Caki2 (cell line): Measurements from ENCODE around the gene WDTC1. TPM values are rescaled to one million over a fixed set of nuclear protein-coding genes. Genes with fewer than 3 reads are reported as not detected.

Source experiments
- DNase-seq: peaks from one replicate; pipeline ENCODE4 v3.0.0-alpha.2; 2015; ENCODE audit warnings: low read depth
- in situ Hi-C: cut with HindIII; loops from 2 replicates; pipeline ENCODE4 v1.10.0; 2016; ENCODE audit warnings: low sequenced_read_pairs, low pct_unique_long_range_greater_than_20kb, mixed read lengths
- total RNA-seq: library from RNA; depleted of rRNA; stranded (reverse); fragments of >200 nt; shearing (Covaris generic); gene quantifications from 2 replicates; pipeline ENCODE4 v1.2.3, GENCODE V29; 2014; ENCODE audit warnings: low replicate concordance

Gene WDTC1
- total RNA-seq, 1 experiment from 2014 or later = 11.6 TPM

DNA sequence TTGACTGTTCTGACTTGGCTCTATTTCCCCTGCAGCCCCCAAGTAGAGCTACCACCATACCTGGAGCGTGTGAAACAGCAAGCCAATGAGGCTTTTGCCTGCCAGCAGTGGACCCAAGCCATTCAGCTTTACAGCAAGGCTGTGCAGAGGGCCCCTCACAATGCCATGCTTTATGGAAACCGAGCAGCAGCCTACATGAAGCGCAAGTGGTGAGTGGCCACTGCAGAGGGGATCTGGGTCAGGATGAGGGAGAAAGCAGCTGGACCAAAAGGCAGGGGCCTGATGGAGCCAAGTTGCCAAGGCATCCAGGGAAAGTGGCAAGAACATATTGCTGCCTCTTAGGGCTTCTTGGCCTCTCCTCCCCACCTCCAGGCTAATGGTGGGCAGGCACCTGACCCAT is 63.5 kb downstream of the WDTC1 start:
- no peak for DNase-seq
- in situ Hi-C loops = no loop called here

DNA sequence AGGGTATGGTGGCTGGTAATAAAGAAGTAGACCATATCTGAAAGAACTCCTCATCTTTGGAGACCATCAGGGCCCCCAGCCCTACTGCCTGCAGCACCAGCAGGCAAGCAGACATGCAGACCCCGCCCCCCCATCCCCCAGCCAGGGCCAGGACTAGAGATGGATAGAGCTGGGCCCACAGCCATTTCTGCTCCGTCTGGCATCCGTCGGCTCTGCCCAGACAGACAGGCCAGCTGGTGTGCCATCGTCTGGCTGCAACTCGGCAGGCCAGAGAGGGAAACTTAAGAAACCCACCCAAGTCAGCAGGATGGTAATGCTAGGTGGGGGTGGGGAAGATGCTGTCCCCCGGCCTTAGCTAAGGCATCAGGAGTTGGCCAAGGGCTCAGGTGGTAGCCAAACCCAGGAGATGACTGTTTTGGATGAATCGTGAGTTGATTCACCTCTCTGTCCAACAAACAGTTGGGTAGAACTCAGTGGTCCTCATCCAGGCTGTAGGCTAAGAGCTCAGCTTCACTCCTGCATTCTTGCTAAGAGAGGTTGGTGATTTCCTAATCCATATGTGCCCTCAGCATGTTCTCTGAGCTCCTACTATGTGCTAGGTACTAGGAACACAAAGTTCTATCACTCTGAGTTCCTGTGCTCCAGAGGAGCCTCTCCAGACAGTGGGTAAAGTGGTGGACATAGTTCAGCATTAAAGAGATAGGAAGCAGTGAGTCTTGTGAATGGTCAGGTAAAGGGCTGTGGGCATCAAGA is 64.4 kb downstream of the WDTC1 start:
- no peak for DNase-seq
- in situ Hi-C loops = no loop called here

DNA sequence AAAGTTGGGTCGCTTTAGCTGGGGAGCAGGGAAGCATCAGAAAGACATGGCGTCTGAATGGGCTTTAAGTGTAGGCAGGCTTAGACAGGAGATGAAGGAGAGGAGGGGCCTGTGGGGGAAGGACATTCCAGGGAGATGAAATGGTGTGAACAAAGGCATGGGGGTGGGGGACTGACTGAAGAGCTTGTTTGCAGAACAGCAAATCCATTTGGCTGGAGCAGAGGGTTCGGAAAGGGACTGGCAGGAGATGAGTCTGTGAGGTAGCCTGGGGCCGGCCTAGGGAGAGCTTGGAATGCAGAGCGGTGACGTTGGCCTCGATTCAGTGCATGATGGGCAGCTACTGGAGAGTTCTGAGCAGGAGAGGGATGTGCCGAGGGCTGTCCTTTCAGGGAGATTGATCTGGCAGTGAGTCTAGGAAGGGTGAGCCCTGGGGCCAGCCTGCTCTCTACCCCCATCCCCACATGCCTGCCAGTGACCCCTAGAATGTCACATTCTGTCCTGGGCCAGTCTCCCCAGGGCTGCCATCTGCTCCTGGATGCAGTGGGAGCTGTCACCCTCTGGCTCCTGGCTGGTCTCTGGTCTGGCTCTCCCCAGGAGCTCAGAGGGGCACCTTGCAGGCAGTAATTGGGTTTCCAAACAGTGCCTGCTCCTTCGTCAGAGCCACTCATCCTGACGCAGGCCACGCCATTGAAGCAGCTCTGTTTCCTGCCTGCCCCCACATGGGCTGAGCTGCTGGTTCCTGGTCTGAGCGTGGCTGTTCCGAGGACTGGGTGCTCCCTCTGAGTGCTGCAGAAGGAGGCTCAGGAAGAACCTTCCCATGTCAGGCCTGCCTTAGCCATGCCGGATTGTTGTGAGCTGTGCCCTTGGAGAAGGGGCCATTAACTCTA is 65.2 kb downstream of the WDTC1 start:
- no peak for DNase-seq
- in situ Hi-C loops = no loop called here

DNA sequence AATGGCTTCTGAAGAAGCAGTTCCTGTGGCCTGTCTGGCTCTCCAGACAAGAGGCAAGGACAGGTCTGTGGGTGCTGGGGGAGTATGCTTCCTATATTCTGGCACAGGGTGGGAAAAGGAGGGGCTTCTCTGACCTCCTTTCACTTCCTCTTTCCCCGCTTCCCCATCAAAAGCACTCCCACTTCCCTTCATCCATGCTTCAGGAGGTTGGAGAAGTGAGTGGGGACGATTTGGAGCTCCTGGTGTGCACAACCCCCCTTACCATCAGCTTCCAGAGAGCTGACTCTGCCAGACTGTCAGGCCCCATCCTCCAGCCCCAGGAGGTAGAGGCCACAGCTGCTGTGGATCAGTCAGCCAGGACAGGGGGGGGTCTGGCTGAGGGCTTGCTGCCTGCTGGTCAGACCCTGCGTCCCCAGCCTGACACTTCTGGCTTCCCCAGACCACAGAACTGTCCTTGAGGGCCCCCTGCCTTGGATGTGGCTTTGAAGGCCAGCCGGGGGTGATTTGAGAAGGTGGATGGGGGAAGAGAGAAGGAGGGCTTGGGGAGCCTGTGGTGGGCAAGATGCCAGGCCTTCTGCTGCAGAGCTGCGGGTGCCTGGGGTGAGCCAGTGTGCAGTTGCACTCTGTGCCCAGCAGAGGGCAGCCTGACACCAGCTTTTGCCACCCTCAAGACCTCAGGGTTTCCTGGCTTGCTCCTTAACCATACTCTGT is 66.1 kb downstream of the WDTC1 start:
- in situ Hi-C loops = no loop called here
- peak; percentile 62 for DNase-seq

DNA sequence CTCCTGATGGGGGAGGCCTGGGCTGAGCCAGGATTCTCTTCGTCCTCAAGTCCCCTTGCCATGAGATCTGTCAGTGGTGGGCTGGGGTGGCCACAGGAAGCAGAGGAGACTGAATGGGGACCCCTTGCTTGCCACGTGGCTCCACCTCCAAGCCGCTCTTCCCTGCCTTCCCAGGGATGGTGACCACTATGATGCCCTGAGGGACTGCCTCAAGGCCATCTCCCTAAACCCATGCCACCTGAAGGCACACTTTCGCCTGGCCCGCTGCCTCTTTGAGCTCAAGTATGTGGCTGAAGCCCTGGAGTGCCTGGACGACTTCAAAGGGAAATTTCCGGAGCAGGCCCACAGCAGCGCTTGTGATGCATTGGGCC is 66.6 kb downstream of the WDTC1 start:
- in situ Hi-C loops = no loop called here
- DNase-seq = no peak

DNA sequence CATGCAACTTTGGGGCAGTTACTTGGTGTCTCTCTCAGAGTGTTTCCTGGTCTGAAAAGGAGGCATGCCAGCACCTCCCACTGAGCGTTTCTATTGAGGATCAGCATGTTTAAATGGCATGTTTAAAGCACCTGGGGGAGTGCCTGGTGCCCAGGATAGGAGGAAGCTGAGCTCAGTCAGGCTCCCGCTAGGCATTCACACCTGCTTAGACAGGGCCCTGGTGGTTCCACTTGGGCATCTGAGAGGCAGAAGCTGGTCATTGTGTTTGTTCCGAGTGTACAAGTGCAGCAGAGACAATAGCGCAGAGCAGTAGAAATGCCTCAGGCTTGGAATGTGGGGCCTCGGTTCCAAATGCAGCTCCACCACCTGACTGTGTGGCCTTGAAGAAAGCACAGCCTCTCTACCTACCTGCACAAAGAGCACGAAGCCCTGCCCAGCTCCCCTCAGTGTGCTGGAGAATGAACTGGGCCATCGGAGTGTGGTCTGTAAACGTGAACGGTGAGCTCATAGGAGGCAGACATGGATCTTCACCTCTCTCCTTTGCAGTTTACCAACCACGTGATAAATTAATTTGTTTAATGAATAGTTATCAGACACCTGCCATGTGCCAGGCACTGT is 67.3 kb downstream of the WDTC1 start:
- in situ Hi-C loops = no loop called here
- no peak for DNase-seq

DNA sequence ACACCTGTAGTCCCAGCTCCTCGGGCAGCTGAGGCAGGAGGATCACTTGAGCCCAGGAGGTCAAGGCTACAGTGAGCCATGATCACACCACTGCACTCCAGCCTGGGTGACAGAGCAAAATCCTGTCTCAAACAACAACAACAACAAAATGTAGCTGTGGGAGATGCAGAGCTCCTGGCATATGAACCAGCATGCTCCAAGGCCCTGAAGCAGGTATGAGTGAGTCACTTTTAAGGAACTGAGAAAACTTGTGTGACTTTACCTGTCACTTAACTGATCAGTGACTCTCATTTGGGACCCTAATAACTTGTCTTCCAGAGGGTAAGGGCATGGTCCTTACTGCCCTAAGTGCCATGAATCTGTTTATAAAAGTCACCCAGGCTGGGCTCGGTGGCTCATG is 68.2 kb downstream of the WDTC1 start:
- DNase-seq = no peak
- in situ Hi-C loops = no loop called here

DNA sequence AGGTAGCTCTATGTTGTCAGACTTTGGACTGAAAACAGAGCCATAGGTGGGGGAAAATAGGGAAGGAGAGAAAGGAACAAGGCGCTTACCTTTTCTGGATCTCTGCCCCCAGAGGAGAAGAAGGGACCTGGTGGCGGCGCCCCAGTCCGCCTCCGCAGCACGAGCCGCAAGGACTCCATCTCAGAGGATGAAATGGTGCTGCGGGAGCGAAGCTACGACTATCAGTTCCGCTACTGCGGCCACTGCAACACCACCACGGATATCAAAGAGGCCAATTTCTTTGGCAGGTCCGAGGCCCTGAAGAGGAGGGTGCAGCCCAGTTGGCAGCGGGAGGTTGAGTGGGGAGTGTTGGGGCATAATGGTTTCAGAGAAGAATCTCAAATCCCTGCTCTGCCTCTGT is 69.1 kb downstream of the WDTC1 start:
- DNase-seq = no peak
- in situ Hi-C loops = no loop called here

DNA sequence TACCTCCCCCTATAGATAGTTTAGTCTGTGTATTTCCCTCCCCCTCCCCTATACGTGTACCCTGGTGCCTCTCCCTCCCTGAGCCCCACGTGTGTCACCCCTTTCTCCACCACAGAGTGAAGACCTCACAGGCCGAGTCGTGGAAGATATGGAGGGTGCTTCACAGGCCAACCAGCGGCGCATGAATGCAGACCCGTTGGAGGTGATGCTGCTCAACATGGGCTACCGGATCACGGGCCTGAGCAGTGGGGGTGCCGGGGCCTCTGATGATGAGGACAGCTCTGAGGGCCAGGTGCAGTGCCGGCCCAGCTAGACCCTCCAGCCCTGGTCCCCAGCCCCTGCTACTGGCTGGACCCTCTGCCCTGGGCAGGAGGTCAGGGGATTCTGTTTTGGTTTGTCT is 71.6 kb downstream of the WDTC1 start:
- in situ Hi-C loops = no loop called here
- no peak for DNase-seq

DNA sequence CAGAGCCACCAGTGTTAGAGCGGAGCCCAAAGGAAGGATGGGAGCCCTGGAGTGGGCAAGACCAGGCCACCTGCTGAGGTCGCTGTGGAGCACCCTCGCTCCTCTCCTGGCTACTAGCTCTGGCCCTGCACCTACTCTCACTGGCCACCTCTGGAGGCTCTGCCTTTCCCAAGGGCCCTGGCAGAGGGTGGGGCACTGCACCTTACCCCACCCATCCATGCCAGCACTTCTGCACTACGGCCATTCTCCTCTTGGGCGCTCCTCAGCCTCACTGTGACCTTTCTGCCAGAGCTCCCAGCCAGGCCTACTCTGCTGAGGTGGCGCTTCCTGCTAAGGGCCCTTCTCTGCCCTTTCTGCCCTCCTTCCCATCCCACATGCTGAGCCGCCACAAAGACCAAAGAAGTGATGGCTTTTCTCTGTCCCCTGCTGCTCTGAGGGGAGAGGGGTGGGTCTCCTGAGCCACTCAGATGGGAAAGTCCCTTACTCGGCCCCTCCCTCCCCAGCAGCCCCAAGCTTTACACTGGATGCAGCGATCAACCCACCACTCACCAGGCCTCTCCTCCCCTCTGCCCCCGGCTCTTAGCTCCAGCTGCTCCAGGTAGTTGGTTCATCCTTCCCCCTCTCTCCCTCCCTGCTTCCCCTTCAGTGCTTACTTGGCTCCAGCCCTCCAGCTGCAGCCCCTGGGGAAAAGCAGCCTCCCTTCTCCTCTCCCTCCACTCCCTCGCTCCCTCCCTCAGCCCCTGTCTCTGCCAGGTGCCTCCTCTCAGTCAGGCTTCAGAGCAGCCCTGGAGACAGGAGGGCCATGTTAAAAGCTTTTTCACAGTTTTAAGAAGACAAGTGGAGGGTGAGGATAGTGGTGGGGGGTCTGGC is 72.7 kb downstream of the WDTC1 start:
- in situ Hi-C loops = no loop called here
- DNase-seq = no peak

DNA sequence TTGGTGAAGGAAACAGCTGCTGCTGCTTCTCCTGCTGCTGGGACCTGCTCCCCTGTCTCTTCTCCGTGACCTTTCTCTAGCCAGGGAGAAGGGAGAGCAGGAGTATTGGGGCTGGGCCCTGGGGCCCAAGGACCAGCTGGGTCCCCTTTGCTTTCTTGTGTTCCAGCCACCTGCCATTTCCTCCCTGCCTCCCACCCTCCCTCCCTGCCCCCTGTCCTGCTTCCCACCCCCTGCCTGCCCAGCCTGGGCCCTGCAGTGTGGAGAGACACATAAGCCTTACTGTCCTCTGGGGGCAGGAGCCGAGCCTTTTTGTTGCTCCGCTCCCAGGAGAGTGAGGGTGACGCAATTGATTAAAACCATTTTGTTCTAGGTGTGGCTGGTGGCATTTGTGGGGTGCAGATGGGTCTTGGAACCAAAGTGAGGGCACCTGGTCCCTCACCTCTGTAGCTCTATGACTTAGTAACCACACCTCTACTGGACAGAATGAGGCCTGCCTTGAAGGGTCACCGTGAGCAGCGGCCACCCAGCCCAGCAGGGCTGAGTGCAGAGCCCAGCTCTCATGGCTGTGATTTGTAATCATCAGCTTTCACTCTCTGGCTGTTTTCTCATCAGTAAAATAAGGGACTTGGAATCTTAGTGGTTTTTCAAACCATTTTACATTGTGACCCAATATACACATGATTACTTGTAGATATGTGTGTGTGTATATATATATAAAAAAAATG is 73.6 kb downstream of the WDTC1 start:
- in situ Hi-C loops = no loop called here
- DNase-seq = no peak

DNA sequence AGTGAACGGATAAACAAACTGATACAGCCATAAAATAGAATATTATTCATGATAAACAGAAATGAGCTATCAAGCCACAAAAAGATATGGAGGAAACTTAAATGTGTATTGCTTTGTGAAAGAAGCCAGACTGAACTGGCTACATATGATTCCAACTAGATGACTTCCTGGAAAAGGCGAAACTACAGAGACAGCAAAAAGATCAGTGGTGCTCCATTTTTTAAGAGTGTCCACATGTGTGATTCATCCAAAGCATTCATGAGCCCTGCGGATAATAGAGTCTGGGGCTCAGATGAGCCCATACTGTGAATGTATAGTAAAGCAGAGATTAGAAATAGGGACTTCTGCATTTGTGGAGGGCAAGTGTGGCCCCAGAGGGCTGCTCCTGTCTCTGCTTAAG is 79.7 kb downstream of the WDTC1 start:
- in situ Hi-C loops = no loop called here
- no peak for DNase-seq

DNA sequence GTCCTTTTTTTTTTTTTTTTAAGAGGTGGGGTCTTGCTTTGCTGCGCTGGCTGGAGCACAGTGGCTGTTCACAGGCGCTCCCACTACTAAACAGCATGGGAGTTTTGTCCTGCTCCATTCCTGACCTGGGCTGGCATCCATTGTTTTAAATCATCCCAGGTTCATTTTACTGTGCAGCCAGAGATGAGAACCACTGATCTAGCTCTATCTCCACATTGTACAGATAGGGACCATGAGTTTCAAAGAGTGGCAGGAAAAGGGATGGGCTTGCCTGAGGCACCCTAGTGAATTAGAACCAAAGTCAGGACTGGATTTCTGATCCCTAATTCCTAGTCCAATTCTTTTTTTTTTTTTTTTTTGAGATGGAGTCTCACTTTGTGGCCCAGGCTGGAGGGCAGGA is 80.3 kb downstream of the WDTC1 start:
- DNase-seq = no peak
- in situ Hi-C loops = no loop called here

DNA sequence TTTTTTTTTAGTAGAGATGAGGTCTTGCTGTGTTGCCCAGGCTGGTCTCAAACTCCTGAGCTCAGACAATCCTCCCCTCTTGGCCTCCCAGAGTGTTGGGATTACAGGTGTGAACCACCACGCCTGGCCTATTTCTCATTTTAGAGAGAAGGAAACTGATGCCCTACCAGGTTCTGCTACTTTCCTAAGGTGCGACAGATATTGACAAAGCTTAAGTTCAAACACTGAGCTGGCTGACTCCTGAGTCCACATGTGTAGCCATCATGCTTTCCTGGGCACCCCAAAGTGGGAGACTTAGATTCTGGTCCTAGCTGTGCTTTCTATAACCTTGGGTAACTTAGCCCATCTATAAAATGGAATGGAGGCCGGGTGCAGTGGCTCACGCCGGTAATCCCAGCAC is 82.4 kb downstream of the WDTC1 start:
- DNase-seq = no peak
- in situ Hi-C loops = no loop called here

DNA sequence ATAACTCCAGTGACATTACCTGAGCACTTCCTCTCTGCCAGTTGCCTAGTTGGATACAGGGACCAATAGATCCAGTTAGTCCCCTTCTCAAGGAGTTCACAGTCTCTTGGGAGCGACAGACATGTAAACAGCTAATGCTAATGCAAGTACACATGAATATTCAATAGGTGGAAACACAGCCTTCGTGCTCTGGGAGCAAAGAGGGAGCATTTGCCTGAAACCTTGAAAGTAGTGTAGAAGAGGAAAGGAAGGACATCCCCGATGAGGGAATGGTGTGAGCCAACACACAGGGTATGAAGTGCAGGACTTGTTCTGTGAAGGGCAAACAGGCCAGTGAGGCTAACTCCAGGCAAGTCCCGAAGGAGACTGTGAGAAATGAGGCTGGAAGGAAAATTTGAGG is 83.7 kb downstream of the WDTC1 start:
- no peak for DNase-seq
- in situ Hi-C loops = no loop called here

DNA sequence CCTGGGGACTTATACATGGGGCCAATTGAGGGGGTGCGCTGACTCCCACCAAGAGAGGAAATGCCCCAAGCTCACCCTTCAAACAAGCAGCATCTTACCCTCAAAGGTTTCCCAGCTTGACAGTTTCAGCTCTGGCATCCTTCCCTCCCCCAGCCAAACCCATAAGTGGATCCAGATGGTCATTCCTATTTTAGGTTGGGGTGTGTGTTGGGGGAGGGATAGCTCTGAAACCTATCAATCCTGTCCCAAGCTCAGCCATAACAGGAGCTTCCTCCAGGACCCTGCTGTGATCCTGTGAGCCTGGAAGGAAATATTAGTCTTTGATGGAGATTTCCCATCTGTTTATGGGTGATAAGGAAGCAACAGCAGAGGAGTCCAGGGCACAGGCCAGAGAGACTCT is 84.2 kb downstream of the WDTC1 start:
- no peak for DNase-seq
- in situ Hi-C loops = no loop called here

DNA sequence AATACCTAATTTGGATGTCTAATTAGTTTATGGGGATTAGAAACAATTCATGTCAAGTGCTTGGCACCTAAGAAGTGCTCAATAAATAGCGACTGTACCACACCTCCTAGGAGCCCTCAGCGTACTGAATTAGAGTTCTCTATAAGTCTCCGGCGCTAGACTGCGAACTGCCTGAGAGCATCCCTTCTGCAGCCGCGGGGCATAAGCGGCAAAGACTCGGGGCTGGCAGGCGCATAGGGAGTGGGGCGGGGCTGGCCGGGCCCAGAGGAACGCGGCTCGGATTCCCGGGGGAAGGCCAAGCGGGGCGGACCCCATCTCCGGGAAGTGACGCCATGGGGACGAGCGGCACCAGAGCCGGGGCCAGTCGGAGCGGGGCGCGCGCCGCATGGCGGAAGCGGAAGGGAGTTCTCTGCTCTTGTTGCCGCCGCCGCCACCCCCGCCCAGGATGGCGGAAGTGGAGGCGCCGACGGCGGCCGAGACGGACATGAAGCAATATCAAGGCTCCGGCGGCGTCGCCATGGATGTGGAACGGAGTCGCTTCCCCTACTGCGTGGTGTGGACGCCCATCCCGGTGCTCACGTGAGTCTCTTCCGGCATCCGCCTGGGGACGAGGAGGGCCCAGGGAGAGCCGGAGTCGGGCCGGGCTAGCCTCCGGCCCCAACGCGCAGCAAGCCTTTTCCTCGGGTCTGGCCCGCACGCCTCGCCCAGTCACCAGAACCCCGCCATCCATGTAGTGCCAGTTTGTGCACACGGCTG is 87.6 kb downstream of the WDTC1 start, which contains the start of gene TMEM222:
Gene TMEM222, plus strand, starts transcription at position 351 of the 756 bp plus-strand sequence. Its CDS starts 35 bp downstream, at position 386.
- peak; percentile 93 for DNase-seq
- in situ Hi-C loops = no loop called here
